Measurements from ENCODE around the gene PELI1.

PELI1 gene

DNA sequence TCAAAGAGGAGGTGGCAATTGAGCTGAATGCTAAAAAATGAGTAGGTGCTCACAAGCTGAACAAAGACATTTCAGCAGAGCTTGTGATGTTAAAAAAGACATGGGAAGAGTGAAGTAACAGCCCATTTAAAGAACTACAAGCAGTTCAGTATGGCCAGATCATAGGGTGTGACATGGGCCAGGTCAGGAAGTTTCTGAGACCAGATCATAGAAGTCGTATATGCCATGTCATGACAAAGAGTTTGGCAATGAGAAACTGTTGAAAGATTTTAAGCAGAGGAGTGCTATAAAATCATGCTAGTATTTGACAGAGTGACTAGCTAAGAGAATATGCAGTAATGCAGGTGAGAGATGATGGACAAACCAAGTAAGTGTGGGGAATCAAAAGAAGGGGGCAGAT, 7.3 kb upstream of the PELI1 start:
- no peak for DNase-seq

DNA sequence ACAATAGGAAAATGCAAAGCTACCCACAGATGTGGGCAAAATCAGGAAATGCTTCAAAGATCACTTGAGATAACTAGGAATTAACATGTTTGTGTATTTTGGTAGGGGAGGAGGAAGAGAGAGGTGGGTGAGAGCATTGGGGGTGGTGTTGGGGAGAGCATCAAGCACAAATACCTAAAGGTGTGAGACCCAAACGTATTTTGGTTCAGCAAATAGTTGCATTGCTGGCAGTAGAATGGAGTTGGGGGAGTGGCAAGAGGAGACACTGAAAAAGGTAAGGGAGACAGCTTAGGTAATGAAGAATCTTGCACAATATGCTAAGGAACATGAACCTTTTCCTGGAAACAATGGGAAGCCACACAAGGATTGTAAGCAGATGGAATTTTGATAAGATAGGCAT, 1.5 kb upstream of the PELI1 start:
- no peak for DNase-seq

DNA sequence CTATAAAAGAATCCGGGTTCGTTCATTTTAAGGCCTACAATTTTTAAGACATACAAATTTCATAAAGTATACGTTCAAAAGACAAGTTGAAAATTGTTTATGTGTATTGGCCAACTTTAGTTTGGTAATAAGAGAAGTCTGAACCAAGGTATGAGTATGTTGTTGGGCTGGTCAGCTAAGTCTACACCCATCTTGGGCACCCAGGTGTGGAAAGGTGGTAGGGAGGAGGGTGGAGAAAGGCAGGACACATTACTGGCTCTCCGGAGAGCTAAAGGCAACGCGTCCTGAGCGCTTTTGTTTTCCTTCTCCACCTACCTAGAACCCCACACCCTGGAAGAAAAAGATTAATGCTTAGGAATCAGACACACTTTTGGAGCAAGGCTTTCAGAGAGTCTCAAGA, 899 bp upstream of the PELI1 start:
- no peak for DNase-seq

DNA sequence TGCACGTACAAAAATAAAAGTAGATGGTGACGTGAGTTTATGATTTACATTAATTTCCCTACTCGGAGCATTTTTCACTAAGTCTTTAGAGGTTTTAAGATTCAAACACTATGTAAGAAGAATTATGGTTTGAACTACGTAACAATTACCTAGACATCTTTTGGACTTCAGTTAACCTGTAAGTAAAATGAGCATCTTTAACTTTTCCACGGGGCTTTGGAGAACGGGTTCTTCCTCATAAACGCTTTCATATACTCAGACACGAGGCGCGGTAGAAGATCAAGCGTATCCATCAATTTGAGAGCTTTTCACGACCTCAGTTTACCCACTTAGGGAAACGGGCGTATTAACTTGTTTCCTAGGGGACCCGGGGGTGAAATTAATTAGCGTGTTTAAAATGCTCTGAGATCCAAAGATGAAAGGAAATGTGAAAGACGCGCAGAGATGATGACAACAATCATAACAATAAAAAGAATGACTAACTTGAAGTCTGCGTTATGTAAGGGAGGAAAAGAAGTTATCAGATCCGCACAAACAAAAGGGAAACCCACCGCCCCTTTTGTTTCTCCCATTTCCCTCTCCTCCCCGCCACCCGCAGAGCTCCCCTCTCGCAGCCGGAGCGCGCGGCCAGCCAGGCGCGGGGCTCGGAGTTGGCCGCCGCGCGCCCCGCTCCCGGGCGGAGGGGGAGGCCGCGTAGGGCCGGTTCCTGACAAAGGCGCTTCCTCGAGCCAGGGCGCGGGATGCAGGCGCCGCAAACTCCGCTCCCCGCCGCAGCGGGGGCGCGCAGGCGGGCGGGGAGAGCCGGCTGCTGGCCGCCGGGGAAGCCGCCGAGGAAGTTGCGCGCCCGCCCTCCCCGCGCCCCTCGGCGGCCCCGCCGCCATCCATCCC, 807 bp downstream of the PELI1 start:
- DNase-seq, result peak; percentile 39

DNA sequence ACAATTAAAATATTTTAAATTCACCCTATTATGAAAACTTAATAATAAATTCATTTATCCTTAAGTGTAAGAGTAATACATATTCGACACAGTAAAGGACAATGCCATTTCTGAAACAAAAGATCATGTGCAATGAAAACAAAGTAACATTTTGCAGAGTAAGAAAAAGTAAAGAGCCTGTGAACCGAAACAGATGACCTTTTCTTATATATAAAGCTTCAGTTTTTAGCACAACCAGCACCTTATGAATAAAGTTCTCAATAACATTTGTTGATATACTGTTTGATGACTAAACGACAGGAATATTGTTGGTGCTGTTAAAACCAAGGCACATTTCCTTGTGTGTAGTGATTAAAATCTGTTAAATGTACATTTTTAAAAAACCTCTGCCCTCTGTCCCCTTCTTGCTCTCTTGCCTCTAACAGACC, 1.5 kb downstream of the PELI1 start:
- peak; percentile 23 for DNase-seq

DNA sequence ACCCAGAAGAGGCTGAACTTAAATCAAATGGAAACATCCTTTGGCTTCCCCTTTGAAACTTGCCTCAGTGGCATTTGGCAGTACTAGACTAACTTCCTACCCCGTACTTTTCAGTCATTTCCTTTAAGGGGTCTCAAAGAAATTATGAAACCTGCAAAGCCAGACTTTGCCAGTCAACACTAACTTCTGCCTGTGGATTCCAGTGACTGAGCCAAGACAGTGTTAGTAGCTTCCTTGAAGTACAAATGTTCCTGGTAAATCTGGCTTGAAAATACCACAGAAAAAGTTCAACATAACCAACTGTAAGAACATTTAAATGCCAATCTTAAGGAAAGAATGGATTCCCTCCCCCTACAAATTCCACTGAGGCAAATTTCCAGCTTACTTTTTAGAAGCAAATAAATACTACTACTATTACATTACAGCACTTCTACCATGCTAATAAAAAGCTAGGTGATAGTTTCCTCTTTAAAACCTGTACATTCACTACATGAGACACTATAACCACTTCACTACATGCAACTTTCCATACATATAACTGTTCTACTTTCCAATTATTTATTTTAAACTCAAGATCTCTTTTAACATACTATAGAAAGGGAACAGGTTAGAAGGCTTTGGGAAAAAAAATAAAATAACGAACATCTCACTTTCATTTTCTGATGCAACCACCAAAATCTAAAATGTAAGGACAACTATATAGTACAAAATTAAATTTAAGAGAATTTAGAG, 2.4 kb downstream of the PELI1 start:
- no peak for DNase-seq

DNA sequence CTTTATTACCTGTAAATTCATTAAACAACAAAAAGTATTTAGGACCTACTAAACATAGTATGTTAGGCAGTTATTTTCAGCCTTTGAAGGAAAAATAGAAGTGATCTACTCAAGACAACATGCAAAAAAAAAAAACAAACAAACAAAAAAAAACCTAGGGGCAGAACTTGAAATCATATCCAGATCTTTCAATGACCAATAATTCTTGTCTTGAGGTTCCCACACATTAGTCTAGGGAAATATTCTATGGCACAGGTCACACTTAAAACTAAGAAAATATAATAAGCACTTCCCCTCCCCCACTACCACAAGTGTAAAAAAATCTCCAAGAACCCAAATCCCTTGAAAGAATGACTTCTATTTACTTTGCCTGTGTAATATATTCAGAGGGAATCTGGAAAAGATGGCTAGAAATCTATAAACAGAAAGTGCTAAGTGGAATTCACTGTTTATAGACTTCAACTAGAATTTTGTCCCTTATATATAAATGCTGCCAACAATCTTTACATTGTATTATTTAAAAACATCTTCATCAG, 3.5 kb downstream of the PELI1 start:
- DNase-seq, result no peak

DNA sequence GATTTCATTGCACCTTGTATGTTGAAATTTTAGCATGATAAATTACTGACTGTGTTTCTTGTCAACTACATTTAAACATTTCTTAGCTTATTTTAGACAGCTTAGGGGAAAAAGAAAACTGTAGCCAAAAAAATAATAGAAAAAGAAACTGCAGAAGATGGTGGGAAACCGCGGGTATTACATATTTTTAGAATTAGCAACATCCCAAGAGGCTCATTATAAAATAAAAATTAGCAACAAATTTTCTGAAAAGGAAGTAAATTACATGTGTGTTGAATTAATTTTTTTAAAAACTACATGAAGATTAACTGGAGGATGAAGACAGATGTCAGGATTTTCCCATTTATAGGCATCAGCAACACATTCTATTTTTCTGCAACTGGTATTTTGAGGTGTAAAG, 4.3 kb downstream of the PELI1 start:
- DNase-seq, result no peak

DNA sequence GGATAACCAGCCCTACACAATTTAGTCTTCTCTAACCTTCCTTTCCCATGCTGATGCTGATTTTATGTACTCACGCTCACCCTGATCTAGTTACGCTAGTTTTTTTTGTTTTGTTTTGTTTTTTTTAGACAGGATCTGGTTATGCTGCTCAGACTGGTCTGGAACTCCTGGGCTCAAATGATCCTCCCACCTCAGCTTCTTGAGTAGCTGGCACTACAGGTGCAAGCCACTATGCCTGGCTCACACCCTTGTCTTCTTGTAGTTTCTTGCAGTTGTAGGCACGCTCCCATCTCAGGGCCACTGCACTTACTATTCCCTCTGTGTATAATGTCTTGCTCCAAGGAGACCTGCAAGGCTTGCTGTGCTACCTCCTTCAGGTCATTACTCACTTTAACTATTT, 6.2 kb downstream of the PELI1 start:
- DNase-seq, result no peak

DNA sequence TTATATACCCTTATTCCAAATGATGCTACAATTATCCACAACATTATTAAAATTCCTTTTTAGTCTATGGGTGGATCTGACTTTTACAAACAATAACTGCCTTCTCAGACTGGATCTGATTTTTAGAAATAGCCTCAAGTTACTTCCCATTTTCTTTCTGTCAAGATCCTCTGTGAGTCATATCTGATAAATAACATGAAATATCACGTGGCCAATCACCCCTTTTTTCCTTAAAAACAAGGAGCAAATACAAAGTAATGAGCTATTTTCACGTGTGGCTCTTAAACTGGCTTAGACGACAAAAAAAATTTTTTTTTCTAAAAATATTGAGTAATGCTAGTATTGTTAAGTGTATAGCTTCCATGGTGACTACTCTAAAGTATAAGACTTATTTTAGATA, 6.7 kb downstream of the PELI1 start:
- no peak for DNase-seq

DNA sequence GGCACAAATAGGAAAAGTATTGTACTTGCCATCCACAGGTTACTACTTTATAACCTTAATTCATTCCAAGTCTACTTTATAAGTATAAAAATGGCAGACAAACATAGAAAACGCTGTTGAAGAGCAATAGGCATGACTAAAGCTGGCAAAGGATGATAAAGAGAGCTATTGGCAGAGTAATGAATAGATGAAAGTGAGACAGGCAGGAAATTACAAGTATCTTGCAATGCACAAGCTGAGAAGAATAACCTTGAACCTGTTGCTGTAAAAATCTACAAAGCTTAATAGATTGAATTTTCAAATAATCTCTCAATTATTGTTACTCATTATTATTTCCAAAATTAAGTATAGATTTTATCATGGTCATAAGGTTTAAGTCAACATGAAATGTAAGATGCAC, 8.8 kb downstream of the PELI1 start:
- DNase-seq, result no peak

DNA sequence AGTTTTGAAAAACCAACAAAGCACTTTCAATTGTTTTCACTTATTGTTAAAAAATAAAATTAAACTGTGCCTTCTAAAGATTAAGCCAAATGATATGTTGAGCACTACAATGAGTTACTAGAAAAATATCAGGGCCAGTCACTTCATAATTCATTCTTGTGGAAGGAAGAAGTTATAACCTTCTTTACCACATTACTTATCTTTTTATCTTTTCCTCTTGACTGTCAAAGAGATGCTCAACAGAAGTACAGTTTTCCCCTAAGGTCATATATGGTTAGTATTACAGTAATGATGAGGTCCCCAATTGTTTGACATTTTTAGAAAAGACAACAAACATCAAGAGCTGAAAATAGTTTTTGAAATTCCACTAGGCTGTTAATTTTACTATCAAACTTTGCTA, 9.4 kb downstream of the PELI1 start:
- DNase-seq, result no peak

DNA sequence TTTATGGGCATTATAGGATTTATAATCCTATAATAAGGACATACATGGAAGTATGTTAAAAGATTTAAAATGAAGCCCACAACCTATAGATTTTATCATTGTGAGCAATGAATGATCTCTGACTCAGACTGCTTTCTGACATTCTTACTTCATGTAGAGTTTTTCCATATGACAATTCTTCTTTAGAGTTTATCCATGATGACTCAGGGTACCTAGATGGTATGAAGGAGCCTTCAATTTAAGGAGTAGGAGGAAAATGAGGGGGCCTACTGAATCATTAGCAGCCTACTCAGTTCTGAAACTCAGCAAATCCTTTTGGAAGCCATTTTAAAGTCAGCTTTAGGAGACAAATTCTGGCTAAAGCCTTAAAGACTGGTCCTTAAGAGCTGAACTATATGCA, 10.4 kb downstream of the PELI1 start:
- DNase-seq, result no peak

DNA sequence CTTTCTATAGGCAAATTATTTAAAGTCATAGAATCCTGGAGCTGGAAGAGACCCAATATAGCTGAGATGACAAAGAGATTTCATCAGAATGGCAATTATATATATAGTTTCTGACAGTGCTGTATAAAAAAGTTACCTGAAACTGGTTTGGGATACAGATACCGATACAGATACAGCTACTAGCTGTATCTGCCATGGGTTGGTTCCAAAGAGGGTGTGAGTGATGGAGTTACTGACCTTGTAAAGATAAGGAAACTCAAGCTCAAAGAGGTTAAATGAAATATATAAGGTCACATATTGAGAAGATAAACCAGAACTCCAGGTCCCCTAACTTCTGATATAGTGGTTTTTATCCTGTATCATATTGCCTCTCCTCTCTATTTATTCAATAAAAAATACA, 10.9 kb downstream of the PELI1 start:
- DNase-seq, result no peak

DNA sequence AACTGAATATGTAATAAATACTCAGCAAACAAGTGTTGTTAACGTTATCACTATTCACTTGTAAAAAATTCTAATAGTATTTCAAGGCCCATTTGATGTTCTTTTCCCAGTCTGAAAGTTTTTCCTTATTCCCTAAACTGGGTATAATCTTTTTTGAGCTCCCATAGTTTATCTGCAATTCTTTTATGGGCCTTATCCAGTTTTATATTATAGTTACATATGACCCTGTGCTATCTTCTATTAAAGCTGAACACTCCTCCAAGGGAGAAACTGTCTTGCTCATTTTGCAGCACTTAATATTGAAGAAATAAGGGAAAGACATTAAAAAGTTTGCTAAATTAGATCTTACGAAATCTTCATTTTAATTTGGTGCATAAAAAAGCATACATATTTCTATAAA, 13.9 kb downstream of the PELI1 start:
- DNase-seq, result no peak

DNA sequence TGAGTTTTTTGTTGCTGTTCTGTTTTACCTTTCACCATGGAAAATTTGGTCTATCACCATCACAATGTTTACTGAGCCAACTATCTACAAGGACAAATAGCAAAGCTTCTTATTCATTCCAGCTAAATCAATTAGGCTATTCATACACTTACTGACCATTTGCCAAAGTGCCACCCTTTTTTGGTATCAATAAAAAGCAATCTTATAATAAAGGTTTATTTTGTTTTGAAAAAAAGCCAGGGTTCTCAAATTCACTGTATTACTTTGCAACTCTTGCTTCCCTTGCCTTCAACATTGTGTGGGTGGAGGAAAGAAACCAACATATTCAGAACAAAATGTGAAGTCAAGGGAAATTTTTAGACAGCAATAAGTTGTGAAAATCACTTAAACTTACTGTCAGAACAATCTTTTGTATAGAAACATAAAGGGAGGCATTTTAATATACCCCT, 15.3 kb downstream of the PELI1 start:
- no peak for DNase-seq

DNA sequence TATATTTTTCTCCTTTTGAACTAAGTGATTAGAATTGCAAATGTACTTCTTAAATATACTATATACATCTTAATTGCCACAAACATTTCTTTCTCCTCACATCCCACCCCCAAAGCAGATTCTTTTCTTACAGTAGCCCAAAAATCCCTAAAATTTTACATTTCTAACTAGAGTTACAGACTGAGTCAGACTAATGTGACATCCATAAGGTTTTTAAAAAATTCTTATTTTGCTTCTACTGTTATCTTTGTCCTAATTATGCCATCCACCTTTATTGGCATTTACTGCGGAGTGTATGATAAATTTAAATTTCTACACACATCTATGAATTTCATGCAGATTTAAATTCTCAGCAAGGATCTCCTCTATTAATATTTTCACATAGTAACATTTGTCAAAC, 15.8 kb downstream of the PELI1 start:
- DNase-seq, result no peak

DNA sequence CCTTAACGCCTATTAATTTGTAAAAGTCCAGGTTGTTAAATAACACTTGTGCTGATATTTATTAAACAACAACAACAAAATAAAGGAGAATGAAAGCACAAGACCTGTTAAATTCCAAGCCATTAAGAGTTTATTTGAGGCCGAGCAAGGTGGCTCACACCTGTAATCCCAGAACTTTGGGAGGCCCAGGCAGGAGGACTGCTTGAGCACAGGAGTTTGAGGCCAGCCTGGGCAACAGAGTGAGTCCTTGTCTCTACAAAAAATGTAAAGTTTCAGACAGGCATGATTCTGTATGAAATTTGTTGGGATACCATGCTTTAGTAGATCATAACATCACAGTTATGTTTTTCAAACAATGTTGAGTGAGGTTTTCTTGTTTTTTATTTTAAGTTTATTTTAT, 17.1 kb downstream of the PELI1 start:
- no peak for DNase-seq

DNA sequence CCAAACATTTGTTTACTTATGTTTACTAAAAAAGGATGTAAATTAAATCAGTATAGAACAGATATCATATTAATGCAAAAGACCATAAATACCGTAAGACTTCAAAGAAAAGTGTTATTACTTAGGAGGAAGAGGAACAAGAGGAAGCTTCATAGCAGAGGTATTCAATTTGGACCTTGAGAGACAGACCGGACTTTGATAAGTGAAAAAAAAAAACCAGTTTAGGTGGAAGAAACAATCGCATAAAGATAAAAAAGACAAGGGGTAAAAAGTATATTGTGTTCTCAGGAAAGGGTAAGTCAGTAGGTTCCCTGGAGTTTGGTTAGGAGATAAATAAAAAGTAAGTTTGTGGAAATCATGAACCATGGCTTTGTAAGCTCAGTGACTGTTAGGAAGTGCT, 17.6 kb downstream of the PELI1 start:
- DNase-seq, result no peak

DNA sequence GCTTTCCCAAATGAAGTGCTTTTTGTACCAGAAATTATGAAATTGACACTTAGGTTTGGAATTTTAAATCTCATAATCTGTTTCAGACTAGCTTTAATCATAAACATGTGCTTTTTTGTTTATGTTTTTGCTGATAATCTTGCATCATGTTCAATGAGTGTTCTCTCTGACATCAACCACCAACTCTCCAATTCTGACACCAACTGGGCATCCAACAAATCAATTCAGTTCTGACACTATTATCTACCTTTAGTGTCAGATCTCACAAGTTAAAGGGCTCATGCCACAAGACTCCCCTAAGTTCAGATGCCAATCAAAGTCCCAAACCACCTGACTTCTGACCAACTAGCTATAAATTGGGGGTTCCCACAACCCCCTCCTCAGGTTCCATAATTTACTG, 19.6 kb downstream of the PELI1 start:
- DNase-seq, result no peak

DNA sequence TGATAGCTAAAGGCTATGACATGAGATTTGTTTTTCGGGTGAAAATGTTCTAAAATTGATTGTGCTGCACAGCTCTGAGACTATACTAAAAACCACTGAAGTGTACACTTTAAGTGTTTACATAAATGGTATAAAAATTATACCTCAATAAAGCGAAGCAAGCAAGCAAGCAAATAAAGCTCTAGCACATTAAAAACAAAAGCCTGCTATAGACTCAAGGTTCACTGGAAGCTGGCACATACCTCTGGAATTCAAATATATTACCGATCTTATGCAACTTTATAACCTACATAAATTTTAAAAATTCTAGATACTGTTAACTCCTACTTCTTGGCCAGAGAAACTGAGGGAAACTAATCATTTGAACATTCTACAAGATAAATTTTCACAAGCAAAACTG, 20.1 kb downstream of the PELI1 start:
- DNase-seq, result no peak

DNA sequence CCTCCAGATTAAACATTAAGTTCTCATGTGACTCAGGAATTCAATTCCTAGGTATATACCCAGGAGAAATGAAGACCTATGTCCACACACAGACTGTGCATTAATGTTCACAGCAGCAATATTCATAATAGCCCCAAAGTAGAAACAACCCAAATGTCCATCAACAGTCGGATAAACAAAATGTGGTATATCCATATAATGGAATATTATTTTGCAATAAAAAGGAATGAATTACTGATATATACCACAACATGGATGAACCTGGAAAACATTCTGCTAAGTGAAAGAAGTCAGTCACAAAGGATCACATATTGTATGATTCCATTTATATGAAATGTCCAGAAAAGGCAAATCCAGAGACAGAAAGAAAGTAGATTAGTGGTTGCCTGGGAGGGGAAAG, 20.5 kb downstream of the PELI1 start:
- no peak for DNase-seq

DNA sequence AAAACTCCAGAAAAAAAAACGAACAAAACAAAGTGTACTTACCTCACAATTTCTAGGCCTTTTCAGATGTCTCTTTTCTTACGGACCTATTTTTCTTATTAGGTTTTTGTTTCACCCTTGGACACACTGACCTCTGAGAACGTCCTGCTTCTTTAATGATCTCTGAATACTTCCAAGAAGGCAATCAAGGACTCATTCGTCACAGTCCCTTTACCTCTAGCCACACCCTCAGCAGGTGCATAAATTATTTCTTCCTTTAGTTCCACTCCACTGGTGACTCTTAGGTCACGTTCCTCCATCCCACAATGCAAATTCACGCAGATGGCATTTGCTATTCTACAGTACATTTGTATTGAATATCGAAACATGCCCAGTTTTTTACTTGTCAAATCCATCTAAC, 21.9 kb downstream of the PELI1 start:
- no peak for DNase-seq

DNA sequence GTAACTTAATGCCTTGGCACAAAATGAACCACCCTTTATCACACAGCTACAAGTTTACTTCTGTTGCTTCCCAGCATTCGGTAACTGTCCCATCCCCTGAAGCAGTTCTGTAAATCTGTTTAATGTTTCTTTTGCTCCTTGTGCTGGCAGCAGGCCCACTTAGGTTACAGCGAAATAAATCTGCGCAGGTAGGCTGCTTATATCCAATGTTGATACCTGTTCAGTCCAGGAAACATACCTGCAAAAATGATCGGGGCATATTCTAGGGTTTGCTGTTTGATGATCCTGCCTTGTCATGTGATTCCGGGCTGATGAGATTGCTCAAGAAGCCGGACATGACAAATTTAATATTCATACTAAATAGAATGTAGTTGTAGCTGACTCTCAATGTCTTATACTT, 23.3 kb downstream of the PELI1 start:
- no peak for DNase-seq

All from NCI-H1092 treated with DMSO at 0.1 percent for 48 hours (cell line).